Measurements from ENCODE around the gene SLC17A9. TPM values are rescaled to one million over a fixed set of nuclear protein-coding genes. Genes with fewer than 3 reads are reported as not detected.

SLC17A9 gene
- total and polyA plus RNA-seq, 2 donors (not counting 1 experiment from before 2014, with no cell fraction given): 33.0 to 141 TPM

DNA sequence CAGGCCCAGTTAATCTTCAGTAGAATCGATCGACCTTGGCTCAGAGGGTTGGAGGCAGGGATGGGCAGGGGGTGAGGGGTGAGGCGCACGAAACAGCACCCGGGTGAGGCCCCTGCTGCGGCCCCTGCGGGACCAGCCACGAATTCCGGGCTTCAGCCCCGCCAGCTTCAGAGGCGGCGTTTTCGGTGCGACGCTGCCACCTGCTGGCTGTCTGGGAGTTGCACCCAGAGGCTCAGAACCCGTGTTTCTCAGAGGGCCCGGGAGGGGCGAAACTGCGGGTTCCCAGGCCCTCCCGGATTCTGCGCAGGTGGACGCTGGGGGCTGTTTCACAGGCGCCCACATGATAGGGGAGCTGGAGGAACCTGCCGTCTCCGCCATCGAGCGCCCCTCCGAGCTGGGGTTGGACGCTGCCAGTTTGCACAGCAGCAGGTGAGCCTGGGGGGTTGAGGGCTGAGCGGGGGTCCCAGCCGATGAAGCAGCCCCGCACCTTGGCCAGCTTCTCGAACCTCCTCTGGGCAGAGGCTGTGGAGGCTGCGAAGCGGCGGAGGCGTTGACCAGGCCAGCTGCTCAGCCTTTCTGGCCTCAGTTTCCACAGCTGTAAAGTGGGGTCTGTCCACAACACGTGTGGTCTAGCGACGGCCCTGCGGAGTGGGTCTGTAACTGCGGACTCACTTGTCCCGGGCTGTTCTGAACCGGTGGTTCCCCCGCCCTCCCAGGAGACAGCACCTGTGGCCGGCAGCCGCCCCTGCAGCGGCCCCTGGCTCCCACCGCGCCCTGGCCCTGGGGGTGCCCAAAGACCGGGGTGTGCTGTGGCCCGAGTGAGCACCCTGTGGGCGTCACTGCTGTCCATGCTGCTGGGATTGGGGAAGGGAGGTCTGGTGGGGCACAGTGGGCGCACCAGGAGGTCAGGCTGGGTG lies 56.8 kb downstream of the SLC17A9 start:
- POLR2A ChIA-PET: interaction anchor here (1.3 kb wide), 1 partner anchor 37 kb away, joined by 12 read pairs; no protein-coding TSS in a partner anchor
- CTCF ChIA-PET: interaction anchor here (0.6 to 3.3 kb wide), 24 partner anchors 15 to 191 kb away, joined by 3 to 36 read pairs (median 4); partner anchors contain the start of genes SLC17A9 and TCFL5
- Histone ChIP-seq H3K79me2 (ENCODE audit: control insufficient read depth, insufficient read depth, low read length) (no peaks in the 10 kb centered on the region), H3K9me3 (ENCODE audit: control extremely low read depth in 1 of 3, control insufficient read depth in 2 of 3, insufficient read depth in 1 of 3, low read length in 2 of 3) (peaks cover 0 to 50% (median 16%) of the 10 kb centered on the region in 3 donors), H3K27ac (ENCODE audit: low read length in 2 of 2) (no peak overlapping the region), H2AFZ (ENCODE audit: insufficient read depth, low read depth, low read length, poor library complexity, severe bottlenecking) (peak overlapping the region; percentile 42), H3K4me3 (ENCODE audit: control extremely low read depth in 1 of 5, extremely low read depth in 1 of 5, insufficient read depth in 1 of 5, low read depth in 2 of 5, low read length in 4 of 5) (peak overlapping the region in 1 of 5 experiments; percentile 42), H4K20me1 (ENCODE audit: control insufficient read depth, insufficient read depth, low read length, poor library complexity, severe bottlenecking) (peaks cover 21% of the 10 kb centered on the region), H3K27me3 (replicated peaks in 1 of 4; ENCODE audit: control extremely low read depth in 1 of 4, control insufficient read depth in 3 of 4, insufficient read depth in 4 of 4, low read length in 3 of 4) (peaks cover 0 to 84% (median 51%) of the 10 kb centered on the region in 4 experiments), H3K36me3 (replicated peaks in 1 of 2; ENCODE audit: control extremely low read depth in 1 of 2, control insufficient read depth in 1 of 2, extremely low read depth in 1 of 2, insufficient read depth in 2 of 2, low read length in 1 of 2) (no peaks in the 10 kb centered on the region), H3K4me1 (ENCODE audit: control insufficient read depth in 2 of 2, insufficient read depth in 2 of 2, low read length in 2 of 2) (peaks cover 52 to 57% of the 10 kb centered on the region in 2 donors), H3K4me2 (replicated peaks; ENCODE audit: low read depth, low read length, poor library complexity, severe bottlenecking) (peak overlapping the region; percentile 69), H3K9ac (ENCODE audit: low read length) (peak overlapping the region; percentile 34)
- no peak for TF ChIP-seq EZH2 (IDR thresholded peaks at IDR 0.05; ENCODE audit: borderline replicate concordance, insufficient read depth, low read depth, low read length, poor library complexity, severe bottlenecking)
- TF ChIP-seq CTCF (IDR thresholded peaks at IDR 0.05): peak; percentile 95
- intact Hi-C loops (cut with micrococcal nuclease): loop anchor here (1.0 to 10.0 kb wide), 4 partner anchors 31 to 341 kb away; partner anchors contain the start of gene SLC17A9
- WGBS (ENCODE audit: insufficient coverage): 10% methylated on average over 54 of the region's 54 CpGs
- H3K4me3 Mint-ChIP-seq: peak overlapping the region; percentile 86
- H3K9me3 Mint-ChIP-seq (ENCODE audit: insufficient read depth): peaks cover 5% of the 10 kb centered on the region
- peak overlapping the region; percentile 21 for H3K27ac Mint-ChIP-seq
- peaks cover 21% of the 10 kb centered on the region for H3K4me1 Mint-ChIP-seq
- ATAC-seq (ENCODE audit: low read depth): peak; percentile 80
- peaks cover 47% of the 10 kb centered on the region for H3K27me3 Mint-ChIP-seq
- peak; percentile 89 for DNase-seq

Measured in B cell (primary cell).